GM21526 (cell line): ENCODE results near the gene CNTRL.
"Not testable (repeated sequence)": the region's sequence is repeated elsewhere in the genome, so short reads cannot be mapped to it uniquely, and the experiment has no call there.

Source experiments
- ATAC-seq: cut with Tn5 transposase; IDR thresholded peaks from one replicate; pipeline ENCODE4 v1.9.1; 2021; ENCODE audit warnings: moderate library complexity; ENCODE audit not compliant: unreplicated experiment, low FRiP score

The CNTRL gene

DNA sequence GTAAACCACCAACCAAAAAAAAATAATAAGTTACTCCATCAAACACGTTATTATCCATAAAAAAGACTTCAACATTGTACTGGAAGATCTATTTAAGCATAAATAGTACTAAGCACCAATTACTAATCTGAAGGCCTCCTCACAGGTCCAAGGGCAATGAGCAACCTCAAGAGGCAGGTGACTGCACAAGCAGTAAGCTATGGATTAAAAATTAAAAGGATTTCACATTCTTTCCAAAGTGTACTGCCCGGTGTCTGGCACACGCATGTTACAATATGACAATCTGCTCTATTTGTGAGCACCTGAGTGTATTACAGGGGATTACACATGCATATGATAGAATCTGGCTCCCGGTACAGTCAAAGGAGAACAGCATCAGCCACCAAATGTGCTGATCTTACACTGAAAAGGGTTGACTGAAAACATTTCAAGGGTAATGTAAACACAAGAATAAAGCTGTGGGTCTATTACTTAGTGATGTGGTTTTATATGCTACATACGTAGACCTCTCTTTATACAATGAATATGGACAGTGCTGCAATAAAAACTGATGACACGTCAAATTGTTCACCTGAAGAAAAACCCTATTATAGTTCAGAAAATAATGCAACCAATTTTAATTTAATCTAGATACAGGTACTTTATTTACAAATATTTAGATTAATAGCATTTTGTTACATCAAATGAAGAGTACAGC, 104.1 kb downstream of the CNTRL start:
- no peak for ATAC-seq

DNA sequence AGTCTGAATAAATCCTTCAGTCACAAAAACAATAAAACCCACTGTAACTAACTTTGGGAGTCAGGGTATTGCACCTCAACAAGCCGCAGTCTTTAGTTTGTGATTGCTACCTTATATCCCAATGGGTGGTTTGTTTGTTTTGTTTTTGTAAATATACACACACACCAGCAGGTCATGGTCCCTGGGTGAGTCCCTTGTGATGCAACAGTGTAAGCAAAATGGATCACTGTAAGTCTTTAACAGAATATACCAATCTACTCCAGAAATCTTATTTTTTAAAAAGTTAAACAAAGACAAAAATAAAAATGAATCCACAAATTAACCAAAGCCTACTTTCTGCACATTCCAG, 104.6 kb downstream of the CNTRL start:
- ATAC-seq, result not testable (repeated sequence)

DNA sequence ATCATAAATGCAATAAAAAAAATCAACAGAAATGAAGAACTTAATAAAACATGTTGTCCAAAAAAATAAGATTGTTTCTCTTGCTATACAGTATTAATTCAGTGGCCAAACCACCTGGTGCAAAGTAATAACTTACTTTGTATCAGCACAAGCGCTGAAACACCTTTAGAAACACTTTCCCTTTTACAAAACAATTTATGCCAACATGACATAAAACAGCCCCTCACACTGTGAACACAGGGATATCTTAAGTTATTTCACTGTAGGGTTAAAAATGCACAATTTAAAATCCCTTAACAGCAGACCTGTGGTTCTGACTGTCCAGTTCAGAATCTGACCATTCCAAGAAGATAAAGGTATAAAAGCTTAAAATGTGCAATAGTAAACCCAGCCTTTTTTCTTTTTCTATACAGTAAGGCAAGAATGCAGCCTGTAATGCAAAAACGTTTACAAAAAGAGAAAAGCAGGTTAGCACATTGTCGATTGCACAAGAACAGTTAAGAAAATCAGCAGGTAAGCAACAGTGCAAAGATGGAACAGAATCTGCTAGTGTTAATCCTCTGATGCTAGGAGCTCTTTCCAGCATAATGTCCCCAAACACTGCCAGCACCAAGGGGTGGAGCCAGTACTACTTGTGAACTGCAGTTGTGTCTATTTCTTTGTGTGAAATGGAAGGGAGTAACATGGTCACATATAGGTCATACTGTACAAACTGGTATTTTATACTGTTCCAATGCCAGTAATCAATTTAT, 105.4 kb downstream of the CNTRL start:
- ATAC-seq, result no peak

DNA sequence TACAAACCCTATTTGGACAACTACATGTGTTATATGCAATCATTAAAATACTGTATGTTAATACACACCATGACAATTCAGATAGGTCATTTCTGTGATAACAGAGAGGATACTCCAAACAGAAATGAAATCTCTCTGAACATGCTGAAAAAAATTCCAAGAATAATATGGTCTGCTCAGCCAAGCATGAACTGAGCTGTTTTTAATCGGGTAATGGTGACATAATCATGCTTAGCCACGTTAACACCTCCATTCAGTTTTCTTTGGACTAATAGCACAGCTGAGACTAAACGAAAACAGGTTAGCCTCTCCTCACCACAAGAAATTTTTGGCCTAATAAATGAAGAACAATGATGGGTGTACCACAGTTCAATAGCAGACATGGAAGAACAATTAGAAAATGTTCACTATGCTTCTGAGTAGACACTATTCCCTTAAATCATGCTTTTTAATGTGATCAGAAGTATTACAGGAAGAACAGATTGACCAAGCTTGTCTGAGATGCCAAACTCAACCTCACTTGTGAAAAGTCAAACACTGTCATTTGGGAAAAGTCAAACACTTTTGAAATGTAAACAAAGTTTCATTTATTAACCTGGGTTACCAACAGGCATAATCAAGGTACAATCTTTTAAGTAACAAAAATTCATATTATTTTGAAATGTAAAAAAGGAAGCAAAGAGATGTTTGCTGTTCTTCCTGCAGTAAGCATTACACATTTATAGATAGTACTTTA, 107.5 kb downstream of the CNTRL start:
- no peak for ATAC-seq

DNA sequence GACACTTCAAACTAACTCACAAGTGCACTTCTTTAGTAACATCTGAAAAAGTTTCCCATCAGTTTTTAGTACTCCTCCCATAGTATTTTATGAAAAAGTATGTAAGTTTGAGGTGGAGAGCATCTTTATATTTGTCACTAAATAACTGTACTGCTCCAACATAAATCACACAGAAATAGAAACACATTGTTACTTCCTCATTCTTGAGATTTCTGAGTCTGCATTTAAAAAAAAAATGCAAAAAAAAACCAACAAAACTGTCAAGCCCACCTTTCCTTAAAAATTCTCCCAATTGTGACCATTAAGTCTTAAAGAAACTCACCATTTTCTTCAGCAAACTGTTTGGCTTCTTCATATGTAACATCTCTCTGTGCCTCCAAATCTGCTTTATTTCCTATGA, 108.2 kb downstream of the CNTRL start:
- ATAC-seq, result no peak

DNA sequence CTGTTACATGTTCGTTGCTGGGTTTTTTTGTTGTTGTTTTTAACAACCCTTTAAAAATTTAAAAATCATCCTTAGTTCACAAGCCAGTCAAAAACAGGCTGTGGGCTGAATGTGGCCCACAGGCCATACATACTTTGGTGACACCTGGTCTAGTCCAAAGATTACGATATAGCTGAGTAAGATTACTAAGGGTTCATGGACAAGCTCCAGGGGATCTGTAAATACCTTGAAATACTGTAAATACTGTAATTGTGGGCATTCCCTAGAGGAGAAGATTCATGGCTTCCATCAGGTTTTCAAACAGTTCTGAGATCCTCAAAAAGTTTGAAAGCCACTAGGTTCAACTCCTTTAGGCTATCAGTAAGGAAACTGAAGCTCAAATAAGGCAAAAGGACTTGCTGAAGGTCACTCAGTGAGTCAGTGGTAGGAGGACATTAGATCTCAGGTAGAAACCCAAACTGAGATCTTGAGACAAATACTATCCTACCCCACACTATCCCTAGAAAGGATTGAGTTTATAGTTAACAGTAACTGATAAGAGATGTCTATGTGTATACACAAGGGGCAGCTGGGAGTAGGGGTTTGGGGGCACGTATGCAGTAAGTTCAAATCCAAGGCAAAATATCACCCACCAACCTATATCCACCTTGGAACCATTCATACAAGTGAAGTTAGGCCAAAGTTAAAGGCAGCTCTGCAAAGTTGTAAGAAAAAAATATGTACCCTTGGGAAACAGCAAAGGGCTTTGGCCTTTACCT, 109.1 kb downstream of the CNTRL start:
- ATAC-seq, result no peak

DNA sequence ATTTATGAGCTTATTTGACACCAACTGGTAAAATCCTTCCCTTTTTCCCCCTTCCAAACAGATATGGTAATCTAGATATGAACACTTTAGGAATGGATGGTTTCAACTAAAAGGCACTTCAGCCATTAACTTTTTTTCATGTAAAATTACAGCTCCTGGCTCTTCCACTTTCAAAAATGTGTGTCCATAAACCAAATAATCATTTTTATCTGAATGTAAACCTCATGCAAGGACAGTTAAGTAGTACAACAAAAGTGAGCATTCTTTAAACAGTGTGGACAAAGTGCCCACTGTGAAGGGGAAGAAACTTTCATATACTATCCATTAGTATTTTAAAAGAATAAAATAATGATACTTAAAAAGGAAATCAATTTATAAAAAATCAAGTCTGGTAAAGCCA, 109.7 kb downstream of the CNTRL start:
- ATAC-seq, result no peak

DNA sequence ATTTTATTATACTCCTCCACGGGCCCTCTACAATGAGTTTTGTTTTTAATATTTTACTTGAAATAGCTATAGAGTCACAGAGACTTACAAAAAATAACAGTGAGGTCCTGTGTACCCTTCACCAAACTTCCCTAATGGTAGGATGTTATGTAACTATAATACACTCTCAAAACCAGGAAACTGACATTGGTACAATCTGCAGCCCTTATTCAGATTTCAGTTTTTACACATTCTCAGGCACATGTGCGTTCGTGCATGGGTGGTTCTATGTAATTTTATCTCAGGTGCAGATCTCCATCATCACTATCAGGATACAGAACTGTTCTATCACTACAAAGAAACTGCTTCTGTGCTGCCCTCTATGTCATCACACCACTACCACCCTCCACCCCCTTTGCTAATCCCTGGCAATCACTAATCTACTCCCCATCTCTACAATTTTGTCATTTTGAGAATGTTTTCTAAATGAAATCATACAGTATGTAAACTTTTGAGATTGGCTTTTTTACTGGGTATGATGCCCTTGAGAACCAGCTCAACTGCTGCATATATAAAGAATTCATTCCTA, 110.5 kb downstream of the CNTRL start:
- ATAC-seq, result no peak

DNA sequence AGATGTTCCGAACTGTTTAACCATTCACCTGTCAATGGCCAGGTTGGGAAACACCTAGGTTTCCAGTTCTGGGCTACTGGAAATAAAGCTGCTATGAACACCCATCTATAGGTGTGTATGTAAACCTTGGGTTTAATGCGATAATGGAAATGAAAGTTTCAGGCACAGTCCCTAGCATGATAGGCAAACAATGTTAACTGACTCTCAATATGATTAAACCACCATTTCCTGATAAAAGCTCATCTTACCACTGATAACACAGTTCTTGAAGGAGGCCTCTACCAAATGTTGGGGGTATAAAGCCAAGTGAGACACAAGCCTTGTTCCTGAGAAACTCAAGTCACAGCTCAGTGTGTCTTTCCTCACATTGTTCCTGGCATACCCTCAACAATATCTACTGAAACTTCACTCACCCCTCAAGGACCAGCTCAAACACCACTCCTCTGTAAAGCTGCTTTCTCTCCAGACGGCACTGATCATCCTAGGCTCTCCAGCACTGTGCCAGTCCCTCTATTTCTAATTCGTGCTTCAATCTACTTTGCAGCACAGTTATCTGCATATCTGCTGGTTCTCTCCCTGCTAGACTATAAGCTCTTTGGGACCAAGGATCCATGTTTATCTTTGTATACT, 111.1 kb downstream of the CNTRL start:
- no peak for ATAC-seq

DNA sequence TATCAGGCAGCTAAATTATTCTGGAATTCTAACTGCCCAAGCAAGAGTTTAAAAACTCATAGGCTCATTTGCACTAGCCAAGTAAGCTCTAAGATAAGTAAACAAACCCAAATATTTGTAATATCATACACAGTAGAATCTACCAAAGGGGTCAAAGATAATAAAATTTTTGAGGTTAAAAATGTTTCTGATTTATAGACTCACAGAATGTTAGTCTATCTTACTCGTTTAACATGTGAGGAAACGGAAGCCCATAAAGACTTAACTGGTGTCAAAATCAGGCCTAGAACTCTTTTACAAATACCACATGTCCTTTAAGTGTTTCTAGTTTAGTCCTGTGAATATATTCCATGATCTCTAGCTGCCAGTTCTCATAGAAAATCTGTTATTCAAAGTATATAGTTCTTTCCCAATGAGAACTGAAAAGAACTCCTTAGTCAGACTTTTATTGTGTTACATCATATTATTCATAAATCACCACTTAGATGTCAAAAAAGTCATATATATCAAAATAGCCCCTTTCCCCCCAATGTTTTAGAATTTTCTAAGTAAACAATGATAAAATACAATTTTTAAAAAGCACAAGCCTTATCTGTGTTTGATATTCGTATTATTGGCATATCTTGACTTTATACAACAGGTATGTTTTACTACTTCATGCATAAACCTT, 113.0 kb downstream of the CNTRL start:
- no peak for ATAC-seq

DNA sequence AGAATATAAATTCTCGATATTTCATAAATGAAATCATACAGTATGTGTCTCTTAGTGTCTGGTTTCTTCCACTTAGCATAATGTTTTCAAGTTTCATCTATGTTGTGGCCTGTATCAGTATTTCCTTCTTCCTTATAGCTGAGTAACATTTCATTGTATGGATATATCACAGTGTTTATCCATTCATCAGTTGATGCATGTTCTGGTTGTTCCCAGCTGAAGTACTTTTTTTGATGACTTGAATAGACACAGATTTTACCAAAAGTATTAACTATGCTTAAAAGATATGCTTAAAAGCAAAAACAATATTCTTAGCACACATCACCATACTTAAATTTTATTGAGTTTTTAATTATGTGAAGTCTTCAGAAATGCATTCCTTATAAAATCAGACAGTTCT, 114.3 kb downstream of the CNTRL start:
- no peak for ATAC-seq

DNA sequence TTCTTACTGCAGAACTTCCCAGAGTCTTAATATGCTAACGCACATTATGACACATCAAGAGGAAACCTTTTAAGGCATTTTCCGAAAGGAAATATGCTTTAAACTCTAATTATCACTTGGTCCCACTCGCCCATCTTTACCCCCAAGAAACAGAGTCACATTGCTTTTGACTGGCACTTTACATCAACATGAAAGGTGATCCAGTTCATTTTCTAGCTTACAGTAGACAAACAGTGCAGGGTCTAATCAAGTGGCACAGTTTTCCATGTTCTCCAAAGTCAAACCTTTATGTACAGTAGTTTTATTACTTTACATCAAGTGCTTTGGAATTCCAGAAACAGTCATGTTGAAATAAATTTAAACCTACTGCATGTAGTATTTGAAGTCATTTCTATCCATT, 114.9 kb downstream of the CNTRL start:
- no peak for ATAC-seq

DNA sequence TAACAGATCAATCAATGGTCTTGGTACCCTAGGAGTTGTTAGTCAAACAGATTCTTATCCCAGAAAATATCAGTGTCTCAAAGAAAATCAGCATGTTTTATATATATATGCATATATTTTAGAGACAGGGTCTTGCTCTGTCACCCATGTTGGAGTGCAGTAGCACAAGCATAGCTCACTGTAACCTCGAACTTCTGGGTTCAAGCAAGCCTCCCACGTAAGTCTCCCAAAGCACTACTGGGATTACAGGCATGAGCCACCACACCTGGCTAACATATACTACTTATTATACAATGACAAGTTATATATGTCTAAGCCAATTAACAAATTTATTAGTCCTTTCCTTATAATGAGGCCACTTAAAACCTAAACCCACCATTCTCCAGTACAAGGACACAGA, 116.5 kb downstream of the CNTRL start:
- no peak for ATAC-seq

DNA sequence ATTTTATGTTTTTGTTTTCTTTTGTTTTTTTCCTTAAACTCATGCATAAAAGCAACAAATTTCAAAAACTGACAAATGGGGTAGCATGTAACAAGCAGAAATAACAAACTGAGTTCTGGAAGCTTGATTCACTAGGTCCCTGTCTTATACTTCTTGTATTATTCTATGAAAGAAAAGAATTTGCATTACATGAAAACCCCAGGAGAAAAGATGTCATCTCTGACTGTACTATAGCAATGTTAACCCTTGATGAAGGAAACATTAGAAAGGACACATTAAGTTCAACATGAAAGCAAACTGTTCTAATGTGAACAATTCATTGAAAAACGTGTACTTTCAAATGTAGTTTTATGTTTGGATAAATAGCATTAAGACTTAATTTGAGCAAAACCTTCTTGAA, 117.8 kb downstream of the CNTRL start:
- ATAC-seq, result no peak

DNA sequence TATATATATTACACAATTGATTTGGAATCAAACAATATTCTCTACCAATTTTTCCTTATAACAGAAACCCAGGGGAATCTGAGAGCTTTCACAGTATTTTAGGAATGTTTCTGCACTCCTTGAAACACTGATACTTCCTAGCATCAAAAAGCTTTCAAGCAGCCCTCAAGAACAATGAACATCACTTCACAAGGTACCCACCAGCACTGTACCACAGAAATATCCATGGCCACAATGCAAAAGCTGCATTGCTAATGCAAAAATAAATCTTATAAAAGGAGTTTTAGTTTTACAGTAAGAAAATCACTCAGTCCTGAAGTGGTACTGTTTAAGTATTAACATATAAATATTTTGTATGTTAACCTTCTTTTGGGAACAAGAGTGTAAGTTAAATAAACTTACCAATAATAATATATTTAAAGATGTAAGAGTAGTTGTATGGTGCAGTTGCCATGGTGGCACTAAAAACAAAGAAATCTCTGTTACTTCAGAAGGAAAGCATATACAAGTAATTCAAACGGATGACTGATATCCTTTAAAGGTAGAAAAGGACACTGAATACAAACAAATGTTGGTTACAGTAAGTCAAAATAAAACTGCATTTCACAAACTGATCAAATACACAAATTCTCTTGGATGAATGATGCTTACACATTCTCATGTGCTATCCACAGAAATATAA, 118.3 kb downstream of the CNTRL start:
- ATAC-seq, result no peak

DNA sequence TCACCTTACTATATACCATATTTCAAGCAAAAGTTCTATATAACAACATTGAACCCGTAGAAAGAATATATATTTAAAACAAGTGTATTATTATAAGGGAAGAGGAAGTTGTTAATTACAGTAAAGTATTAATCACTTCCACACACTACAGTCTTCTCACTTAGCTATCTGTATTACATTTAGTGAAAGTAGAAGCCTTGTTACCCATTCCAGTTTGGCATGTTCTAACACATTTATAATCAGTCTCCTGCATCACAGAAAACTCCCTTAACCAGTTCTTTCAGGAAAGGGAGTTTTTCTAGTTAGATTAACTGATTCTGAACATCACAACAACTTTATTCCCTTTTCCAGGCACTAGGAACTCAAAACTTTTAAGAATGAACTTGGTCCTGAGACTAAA, 120.0 kb downstream of the CNTRL start:
- no peak for ATAC-seq

DNA sequence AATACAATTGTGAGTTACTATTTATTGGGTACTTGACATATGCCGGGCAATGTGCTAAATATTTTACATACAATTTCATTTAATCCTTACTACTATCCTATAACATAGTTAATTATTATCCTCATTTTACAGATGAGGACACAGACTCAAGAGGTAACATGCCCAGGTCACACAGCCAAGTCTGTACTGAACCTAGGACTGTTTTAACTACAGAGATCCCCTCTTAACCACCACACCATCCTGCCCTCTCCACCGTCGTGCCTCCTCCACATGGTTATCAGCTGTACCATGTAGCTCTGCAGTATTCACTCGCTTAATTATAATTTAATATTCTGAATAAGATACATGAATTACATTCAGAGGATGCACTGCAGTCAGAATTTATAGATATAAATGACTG, 121.6 kb downstream of the CNTRL start:
- no peak for ATAC-seq

DNA sequence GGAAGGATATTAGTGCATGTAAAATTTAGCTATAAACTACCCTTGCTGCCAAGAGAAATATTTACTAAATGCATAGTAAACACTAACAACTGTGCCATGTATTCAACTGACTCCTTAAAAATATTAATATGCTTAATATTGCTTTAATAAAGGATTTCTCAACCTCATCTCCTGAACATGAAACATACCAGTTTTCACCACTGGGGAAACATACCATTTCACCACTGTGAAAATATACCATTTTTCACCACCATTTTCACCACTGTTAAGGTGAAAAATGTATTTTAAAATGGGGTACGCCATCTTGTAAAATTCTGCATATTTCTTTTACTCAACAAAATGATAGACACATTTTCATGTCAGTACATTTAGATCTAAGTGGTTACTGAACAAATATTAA, 122.4 kb downstream of the CNTRL start:
- no peak for ATAC-seq

DNA sequence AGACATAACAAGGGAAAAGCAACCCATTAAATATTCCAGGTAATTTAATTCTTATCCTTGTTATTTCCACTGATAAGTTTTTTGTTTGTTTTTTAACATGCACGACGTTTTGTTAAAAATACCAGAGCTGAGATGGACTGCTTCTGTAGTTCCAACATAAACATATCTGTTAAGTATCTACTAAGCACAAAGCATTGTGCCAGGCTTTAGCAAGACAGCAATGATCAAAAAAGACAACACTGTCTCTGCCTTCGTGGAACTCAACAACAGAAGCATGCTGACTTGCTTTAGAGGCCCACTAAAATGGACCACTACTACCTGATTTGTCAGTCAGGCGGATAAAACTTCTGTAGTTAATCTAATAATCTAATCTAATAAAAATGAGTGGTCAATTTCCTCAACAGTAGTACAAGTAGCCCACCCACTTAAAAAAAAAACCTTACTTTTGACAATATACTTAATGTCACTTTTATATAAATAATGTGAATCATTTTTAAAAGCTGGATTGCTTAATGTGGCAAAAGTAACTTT, 123.8 kb downstream of the CNTRL start:
- no peak for ATAC-seq
